B cell (primary cell): Measurements from ENCODE around the gene THUMPD3. TPM values are rescaled to one million over a fixed set of nuclear protein-coding genes. Genes with fewer than 3 reads are reported as not detected.

ENCODE experiments used
- ATAC-seq: fragments of 200-7000 bp; cut with Tn5 transposase; one replicate; pipeline ENCODE4 v1.10.0; 2021; ENCODE audit warnings: low read depth, mild to moderate bottlenecking, moderate number of reproducible peaks, moderate library complexity
- CTCF ChIA-PET: fragments of 350-600 bp; sonication (Branson Sonifier 250); formaldehyde crosslinking; loops from one replicate; lab custom pipeline; 2021; ENCODE audit warnings: antibody characterized with exemption, inconsistent platforms; lab: Charles Lee
- POLR2A ChIA-PET: fragments of 350-600 bp; sonication (Branson Sonifier 250); formaldehyde crosslinking; loops from one replicate; lab custom pipeline; 2021; ENCODE audit warnings: antibody characterized with exemption; lab: Charles Lee
- DNase-seq: peaks from one replicate; pipeline ENCODE4 v3.0.0; 2013
- H2AFZ ChIP-seq: 2 replicates; pipeline ENCODE4 v1.6.1; 2012; ENCODE audit warnings: mild to moderate bottlenecking, low read depth, low read length; ENCODE audit not compliant: insufficient read depth, poor library complexity, severe bottlenecking
- H3K27ac ChIP-seq, 2 donors: 1 replicate in 1 of 2; 2 replicates in 1 of 2; pipeline ENCODE4 v1.5.1; 2012 to 2013; ENCODE audit warnings: low read length in 2 of 2, mild to moderate bottlenecking in 2 of 2, moderate library complexity in 1 of 2
- H3K27me3 ChIP-seq, 4 experiments: fragments of 200-600 bp in 1 of 4; sonication (generic) in 1 of 4; replicated peaks in 1 of 4; 1 replicate in 2 of 4; 2 replicates in 2 of 4; pipeline versions ENCODE4 v1.6.1 to v1.7.0; 2013 to 2016; ENCODE audit warnings: low read length in 3 of 4, mild to moderate bottlenecking in 2 of 4, mixed read lengths in 1 of 4, moderate library complexity in 1 of 4; ENCODE audit not compliant: insufficient read depth in 4 of 4, control insufficient read depth in 3 of 4; ENCODE audit errors: control extremely low read depth in 1 of 4
- H3K36me3 ChIP-seq, 2 experiments: replicated peaks in 1 of 2; 1 replicate in 1 of 2; 2 replicates in 1 of 2; pipeline versions ENCODE4 v1.6.1 to v1.7.1; 2013; ENCODE audit warnings: low read length in 1 of 2; ENCODE audit not compliant: insufficient read depth in 2 of 2, control insufficient read depth in 1 of 2; ENCODE audit errors: control extremely low read depth in 1 of 2, extremely low read depth in 1 of 2
- H3K4me1 ChIP-seq, 2 donors: fragments of 200-600 bp in 1 of 2; sonication (generic) in 1 of 2; 1 replicate in 1 of 2; 2 replicates in 1 of 2; pipeline versions ENCODE4 v1.5.1 to v1.6.1; 2013 to 2017; ENCODE audit warnings: low read length in 2 of 2; ENCODE audit not compliant: control insufficient read depth in 2 of 2, insufficient read depth in 2 of 2
- H3K4me2 ChIP-seq: replicated peaks from 2 replicates; pipeline ENCODE3; 2012; ENCODE audit warnings: mild to moderate bottlenecking, low read depth, low read length; ENCODE audit not compliant: poor library complexity, severe bottlenecking
- H3K4me3 ChIP-seq, 5 experiments: fragments of 200-600 bp in 1 of 5; sonication (generic) in 1 of 5; 1 replicate in 3 of 5; 2 replicates in 2 of 5; pipeline versions ENCODE4 v1.5.1 to v1.7.0; 2011 to 2016; ENCODE audit warnings: low read length in 4 of 5, mild to moderate bottlenecking in 4 of 5, low read depth in 2 of 5, control low read depth in 1 of 5, moderate library complexity in 1 of 5; ENCODE audit not compliant: insufficient read depth in 1 of 5; ENCODE audit errors: control extremely low read depth in 1 of 5, extremely low read depth in 1 of 5
- H3K79me2 ChIP-seq: fragments of 200-600 bp; sonication (generic); one replicate; pipeline ENCODE4 v1.6.0; 2016; ENCODE audit warnings: low read length; ENCODE audit not compliant: control insufficient read depth, insufficient read depth
- H3K9ac ChIP-seq: fragments of 200-600 bp; sonication (generic); 2 replicates; pipeline ENCODE4 v1.6.1; 2017; ENCODE audit warnings: mild to moderate bottlenecking, low read length, moderate library complexity
- H3K9me3 ChIP-seq, 3 donors: one replicate each; pipeline versions ENCODE4 v1.6.1 to v1.7.1; 2013; ENCODE audit warnings: low read length in 2 of 3; ENCODE audit not compliant: control insufficient read depth in 2 of 3, insufficient read depth in 1 of 3; ENCODE audit errors: control extremely low read depth in 1 of 3
- H4K20me1 ChIP-seq: 2 replicates; pipeline ENCODE4 v1.6.0; 2012; ENCODE audit warnings: mild to moderate bottlenecking, low read length; ENCODE audit not compliant: insufficient read depth, control insufficient read depth, poor library complexity, severe bottlenecking
- H3K27ac Mint-ChIP-seq: one replicate; pipeline ENCODE4 v1.8.0; 2021; ENCODE audit warnings: mixed read lengths
- H3K27me3 Mint-ChIP-seq: one replicate; pipeline ENCODE4 v1.8.0; 2021; ENCODE audit warnings: mixed read lengths
- H3K4me1 Mint-ChIP-seq: one replicate; pipeline ENCODE4 v1.8.0; 2021; ENCODE audit warnings: mixed read lengths
- H3K4me3 Mint-ChIP-seq: one replicate; pipeline ENCODE4 v1.8.0; 2021; ENCODE audit warnings: mixed read lengths
- H3K9me3 Mint-ChIP-seq: one replicate; pipeline ENCODE4 v1.8.0; 2022; ENCODE audit warnings: mixed read lengths; ENCODE audit not compliant: insufficient read depth
- EZH2 ChIP-seq: IDR thresholded peaks from 2 replicates; pipeline ENCODE4 v1.6.1; 2012; ENCODE audit warnings: borderline replicate concordance, low read depth, mild to moderate bottlenecking, moderate library complexity, low read length; ENCODE audit not compliant: insufficient read depth, poor library complexity, severe bottlenecking
- WGBS: methylation state at CpG from one replicate; pipeline ENCODE4 v1.1.5; 2013; ENCODE audit warnings: missing lambda C conversion rate; ENCODE audit not compliant: insufficient coverage; 5-methylcytosine and 5-hydroxymethylcytosine counted together
- intact Hi-C: fragments of 100-400 bp; cut with micrococcal nuclease; formaldehyde crosslinking; loops from one replicate; pipeline ENCODE4 v1.10.0; 2022
- polyA plus RNA-seq: library from polyadenylated mRNA; depleted of rRNA; stranded (reverse); fragments of >200 nt; gene quantifications from 2 replicates; pipeline ENCODE4 v1.2.3, GENCODE V29; 2012
- total RNA-seq, 2 donors: library from RNA; stranded (reverse); fragments of 120-200 nt in 1 of 2; gene quantifications; 1 replicate in 1 of 2; 2 replicates in 1 of 2; pipeline versions ENCODE4 v1.2.3 to v1.2.4, GENCODE V29; 2013 to 2022
- TF ChIP-seq, protein P1 (sequence below): fragments of 200-600 bp; IDR thresholded peaks from one replicate; pipeline ENCODE4 v1.8.0; 2022; ENCODE audit warnings: antibody characterized with exemption, mild to moderate bottlenecking

Gene THUMPD3
- total and polyA plus RNA-seq, 2 donors (not counting 1 experiment from before 2014, with no cell fraction given), result 10.1 to 32.1 TPM

DNA sequence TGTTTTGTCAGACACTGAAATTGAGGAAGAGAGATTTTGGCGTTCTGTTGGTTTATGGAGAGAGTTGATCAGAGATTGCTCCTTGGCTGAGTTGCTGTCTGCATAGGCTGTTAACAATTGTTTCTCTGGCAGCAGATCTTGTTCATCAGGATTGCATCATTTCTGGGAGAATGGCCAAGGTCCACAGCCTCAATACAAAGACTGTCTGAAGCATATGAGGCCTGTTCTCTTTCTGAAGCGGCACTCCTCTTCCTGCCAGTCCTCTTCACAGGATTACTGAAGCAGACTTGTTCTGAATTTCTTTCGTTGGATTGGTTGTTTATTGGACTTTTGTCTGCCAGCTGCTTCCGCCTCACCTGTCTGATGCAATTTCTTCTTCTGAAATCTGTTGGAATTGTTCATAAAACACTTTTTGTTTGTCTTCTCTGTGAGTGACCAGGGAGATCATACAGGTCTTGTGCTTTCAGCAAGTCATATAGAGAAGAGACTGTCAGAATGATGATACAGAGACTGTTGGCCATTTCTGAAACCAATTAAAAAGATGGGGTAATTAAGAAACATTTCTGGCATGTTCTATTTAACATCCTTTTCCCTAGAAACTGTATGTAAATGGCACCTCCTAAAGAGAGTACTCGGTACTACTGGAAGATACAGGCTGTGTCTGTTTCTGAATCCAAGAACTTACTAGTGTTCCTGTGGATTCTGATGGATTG, 60.0 kb downstream of the THUMPD3 start:
- Mint-ChIP-seq H3K27me3 (no peaks in the 10 kb centered on the region), H3K4me3 (no peak overlapping the region), H3K9me3 (no peaks in the 10 kb centered on the region), H3K27ac (peak overlapping the region; percentile 62), H3K4me1 (peaks cover 26% of the 10 kb centered on the region)
- Histone ChIP-seq H3K4me2 (no peak overlapping the region), H3K27ac (peak overlapping the region in 1 of 2 donors; percentile 80), H3K4me1 (peaks cover 0 to 6% of the 10 kb centered on the region in 2 donors), H3K79me2 (peaks cover 93% of the 10 kb centered on the region), H3K36me3 (peaks cover 6 to 28% of the 10 kb centered on the region in 2 experiments), H3K4me3 (no peak overlapping the region), H4K20me1 (peaks cover 63% of the 10 kb centered on the region), H3K9ac (no peak overlapping the region), H3K27me3 (no peaks in the 10 kb centered on the region), H3K9me3 (no peaks in the 10 kb centered on the region), H2AFZ (no peak overlapping the region)
- DNase-seq (peak; percentile 50), ATAC-seq (peak; percentile 51)
- 43% methylated on average over 1 of the region's 5 CpGs for WGBS
- POLR2A ChIA-PET, result no interaction called here
- no peak for TF ChIP-seq EZH2
- TF ChIP-seq, protein P1, sequence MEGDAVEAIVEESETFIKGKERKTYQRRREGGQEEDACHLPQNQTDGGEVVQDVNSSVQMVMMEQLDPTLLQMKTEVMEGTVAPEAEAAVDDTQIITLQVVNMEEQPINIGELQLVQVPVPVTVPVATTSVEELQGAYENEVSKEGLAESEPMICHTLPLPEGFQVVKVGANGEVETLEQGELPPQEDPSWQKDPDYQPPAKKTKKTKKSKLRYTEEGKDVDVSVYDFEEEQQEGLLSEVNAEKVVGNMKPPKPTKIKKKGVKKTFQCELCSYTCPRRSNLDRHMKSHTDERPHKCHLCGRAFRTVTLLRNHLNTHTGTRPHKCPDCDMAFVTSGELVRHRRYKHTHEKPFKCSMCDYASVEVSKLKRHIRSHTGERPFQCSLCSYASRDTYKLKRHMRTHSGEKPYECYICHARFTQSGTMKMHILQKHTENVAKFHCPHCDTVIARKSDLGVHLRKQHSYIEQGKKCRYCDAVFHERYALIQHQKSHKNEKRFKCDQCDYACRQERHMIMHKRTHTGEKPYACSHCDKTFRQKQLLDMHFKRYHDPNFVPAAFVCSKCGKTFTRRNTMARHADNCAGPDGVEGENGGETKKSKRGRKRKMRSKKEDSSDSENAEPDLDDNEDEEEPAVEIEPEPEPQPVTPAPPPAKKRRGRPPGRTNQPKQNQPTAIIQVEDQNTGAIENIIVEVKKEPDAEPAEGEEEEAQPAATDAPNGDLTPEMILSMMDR, result peak; percentile 74
- CTCF ChIA-PET, result interaction anchor here (6.8 kb wide), 1 partner anchor 70 kb away, joined by 48 read pairs; no protein-coding TSS in a partner anchor
- intact Hi-C loops, result loop anchor here (1.0 to 5.0 kb wide), 3 partner anchors 20 to 70 kb away; no protein-coding TSS in a partner anchor

DNA sequence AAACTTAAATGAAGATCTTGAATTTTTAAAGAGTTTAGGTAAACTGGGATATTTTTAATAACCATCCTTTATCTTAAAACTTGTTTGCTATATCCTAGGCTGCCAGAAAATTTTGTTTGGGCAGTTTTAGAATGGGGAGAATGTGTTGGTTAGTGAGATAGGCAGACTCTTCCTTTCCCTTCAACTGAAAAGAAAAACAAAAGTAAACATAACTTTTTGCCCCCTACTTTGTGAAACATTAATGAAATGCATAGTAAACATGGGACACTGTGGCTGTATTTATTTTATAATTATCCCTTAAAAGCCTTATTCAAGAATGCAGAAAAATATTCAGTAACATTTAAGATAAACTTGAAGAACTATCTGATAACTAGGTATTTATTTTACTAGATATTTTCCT, 65.6 kb downstream of the THUMPD3 start:
- CTCF ChIA-PET, result interaction anchor here (2.2 kb wide), 1 partner anchor 75 kb away, joined by 8 read pairs; no protein-coding TSS in a partner anchor

More for the DNA sequence above, 65.6 kb downstream of the THUMPD3 start:
- intact Hi-C loops, result no loop called here
- H3K4me2 ChIP-seq, result no peak overlapping the region
- TF ChIP-seq EZH2, result no peak
- TF ChIP-seq, protein P1, result no peak
- DNase-seq (no peak), ATAC-seq (no peak)
- peaks cover 84% of the 10 kb centered on the region for H3K79me2 ChIP-seq
- Mint-ChIP-seq H3K4me3 (no peak overlapping the region), H3K9me3 (no peaks in the 10 kb centered on the region), H3K4me1 (peaks cover 6% of the 10 kb centered on the region), H3K27me3 (no peaks in the 10 kb centered on the region), H3K27ac (no peak overlapping the region)
- H3K27me3 ChIP-seq, result no peaks in the 10 kb centered on the region
- no peaks in the 10 kb centered on the region for H3K4me1 ChIP-seq
- peaks cover 9 to 75% of the 10 kb centered on the region in 2 experiments for H3K36me3 ChIP-seq
- no peak overlapping the region for H3K4me3 ChIP-seq
- no peak overlapping the region for H3K27ac ChIP-seq
- no peak overlapping the region for H2AFZ ChIP-seq
- POLR2A ChIA-PET, result no interaction called here
- H3K9me3 ChIP-seq, result no peaks in the 10 kb centered on the region
- H3K9ac ChIP-seq, result no peak overlapping the region
- H4K20me1 ChIP-seq, result peaks cover 52% of the 10 kb centered on the region
